ENCODE data around the gene RSBN1L. TPM values are rescaled to one million over a fixed set of nuclear protein-coding genes. Genes with fewer than 3 reads are reported as not detected.

Gene RSBN1L
- total RNA-seq, 1 experiment from 2014 or later = 21.4 TPM

- intact Hi-C loops (cut with micrococcal nuclease; ENCODE audit: unreplicated experiment) = no loop called here
- Histone ChIP-seq H3K4me1 (peaks cover 20% of the 10 kb centered on the region), H3K36me3 (ENCODE audit: control insufficient read depth, insufficient read depth, low read length) (no peaks in the 10 kb centered on the region), H3K9me3 (no peaks in the 10 kb centered on the region), H3K27me3 (replicated peaks; ENCODE audit: control insufficient read depth, insufficient read depth, low read length) (no peaks in the 10 kb centered on the region), H3K4me3 (ENCODE audit: low read depth, low read length) (no peak overlapping the region)
- Mint-ChIP-seq H3K27me3 (ENCODE audit: insufficient read depth, unreplicated experiment) (no peaks in the 10 kb centered on the region), H3K4me3 (ENCODE audit: unreplicated experiment) (no peak overlapping the region), H3K4me1 (ENCODE audit: low read depth, unreplicated experiment) (peaks cover 27% of the 10 kb centered on the region), H3K36me3 (ENCODE audit: insufficient read depth, unreplicated experiment) (peaks cover 19% of the 10 kb centered on the region), H3K27ac (ENCODE audit: unreplicated experiment) (no peak overlapping the region), H3K9me3 (ENCODE audit: unreplicated experiment) (no peaks in the 10 kb centered on the region)
- ChIA-PET POLR2A (no interaction called here), CTCF (no interaction called here)
- no peak for DNase-seq
- no TSS peak for BruUV-seq (replicated peaks)
- TF ChIP-seq CTCF (IDR thresholded peaks at IDR 0.05; ENCODE audit: insufficient read depth in 1 of 2, low read depth in 1 of 2, low read length in 1 of 2, severe bottlenecking in 1 of 2, unreplicated experiment in 1 of 2) = no peak
Measured at GRCh38 chr7:77831953-77832352, 135.7 kb downstream of the RSBN1L start.

Other genes with a start within 250 kb of the RSBN1L start
- 67.1 and 74.8 TPM in 2 replicates for gene PTPN12, start 159.2 kb upstream of the RSBN1L start, total RNA-seq (2022)
- gene TMEM60, start 102.0 kb downstream of the RSBN1L start, total RNA-seq (2022) = 18.9 and 19.6 TPM in 2 replicates
- gene PHTF2, start 102.3 kb downstream of the RSBN1L start, total RNA-seq (2022) = 33.8 and 36.9 TPM in 2 replicates

All from Caco-2 (cell line).